Glutamatergic neuron (in vitro differentiated cells): ENCODE data around the gene ITGB5. TPM values are rescaled to one million over a fixed set of nuclear protein-coding genes. Genes with fewer than 3 reads are reported as not detected.

Source experiments
- DNase-seq: peaks from one replicate; pipeline ENCODE4 v3.0.0; 2022
- H3K27ac Mint-ChIP-seq: one replicate; pipeline ENCODE4 v1.8.0; 2020; ENCODE audit warnings: mild to moderate bottlenecking, mixed read lengths, inconsistent platforms; ENCODE audit not compliant: unreplicated experiment
- H3K27me3 Mint-ChIP-seq: one replicate; pipeline ENCODE4 v1.8.0; 2020; ENCODE audit warnings: mild to moderate bottlenecking, moderate library complexity, mixed read lengths, inconsistent platforms; ENCODE audit not compliant: unreplicated experiment
- H3K36me3 Mint-ChIP-seq: one replicate; pipeline ENCODE4 v1.8.0; 2020; ENCODE audit warnings: mild to moderate bottlenecking, mixed read lengths, inconsistent platforms; ENCODE audit not compliant: unreplicated experiment
- H3K4me1 Mint-ChIP-seq: one replicate; pipeline ENCODE4 v1.8.0; 2020; ENCODE audit warnings: mild to moderate bottlenecking, low read depth, mixed read lengths, inconsistent platforms; ENCODE audit not compliant: unreplicated experiment
- H3K4me3 Mint-ChIP-seq: one replicate; pipeline ENCODE4 v1.8.0; 2020; ENCODE audit warnings: mild to moderate bottlenecking, mixed read lengths, inconsistent platforms; ENCODE audit not compliant: unreplicated experiment
- H3K9me3 Mint-ChIP-seq: one replicate; pipeline ENCODE4 v1.8.0; 2020; ENCODE audit warnings: mild to moderate bottlenecking, moderate library complexity, mixed read lengths, inconsistent platforms; ENCODE audit not compliant: unreplicated experiment
- CTCF ChIP-seq: fragments of 200-600 bp; sonication (generic); IDR thresholded peaks from one replicate; pipeline ENCODE4 v1.5.0; 2021; ENCODE audit not compliant: partially characterized antibody, unreplicated experiment
- total RNA-seq: library from RNA; stranded (reverse); fragmentation: NEBNext Ultra II Directional; extraction: Animal tissue kit (Norgen Biotek cat#: 25700); gene quantifications from one replicate; pipeline ENCODE4 v1.2.1, GENCODE V29; 2021; ENCODE audit not compliant: unreplicated experiment

Gene ITGB5
- total RNA-seq, 1 donor from 2014 or later: 12.8 TPM

DNA sequence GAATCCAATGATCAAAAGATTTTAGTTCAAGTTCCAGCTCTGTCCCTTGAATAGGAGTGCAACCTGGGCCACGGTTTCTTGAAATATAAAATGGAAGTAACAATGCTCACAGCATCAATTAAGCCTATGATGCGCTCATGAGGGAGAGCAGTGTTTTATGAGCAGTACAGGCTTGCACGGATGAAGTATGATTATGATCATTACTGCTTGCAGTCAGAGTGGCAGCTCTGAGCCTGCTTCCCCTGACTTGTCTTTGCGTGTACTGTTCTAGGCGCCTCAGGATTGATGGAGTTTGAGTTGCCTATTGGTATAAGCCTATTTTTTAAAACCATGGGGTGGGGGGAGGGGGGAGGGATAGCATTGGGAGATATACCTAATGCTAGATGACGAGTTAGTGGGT lies 37.0 kb downstream of the ITGB5 start:
- Mint-ChIP-seq H3K9me3 (no peaks in the 10 kb centered on the region), H3K27me3 (peaks cover 2% of the 10 kb centered on the region), H3K4me1 (peaks cover 4% of the 10 kb centered on the region), H3K27ac (no peak overlapping the region), H3K36me3 (no peaks in the 10 kb centered on the region), H3K4me3 (no peak overlapping the region)
- no peak for TF ChIP-seq CTCF
- no peak for DNase-seq

DNA sequence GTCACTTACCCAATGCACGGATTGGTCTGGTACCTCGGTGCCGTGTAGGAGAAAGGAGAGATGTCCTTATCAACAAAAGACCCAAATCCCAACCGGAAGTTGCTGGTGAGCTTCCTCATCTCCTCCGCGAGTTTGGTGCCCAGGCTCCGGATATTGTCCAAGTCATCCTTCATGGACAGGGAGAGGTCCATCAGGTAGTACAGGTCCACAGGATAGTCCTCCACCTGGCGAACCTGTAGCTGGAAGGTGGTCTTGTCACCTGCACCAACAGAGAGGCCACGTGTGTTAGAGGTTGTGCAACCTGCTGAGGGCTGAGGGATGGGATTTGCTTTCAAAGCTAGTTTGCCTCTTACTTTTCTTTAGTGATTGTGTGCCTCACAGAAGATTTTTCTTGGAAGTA lies 38.9 kb downstream of the ITGB5 start:
- peaks cover 5% of the 10 kb centered on the region for H3K4me1 Mint-ChIP-seq
- no peak overlapping the region for H3K27ac Mint-ChIP-seq

DNA sequence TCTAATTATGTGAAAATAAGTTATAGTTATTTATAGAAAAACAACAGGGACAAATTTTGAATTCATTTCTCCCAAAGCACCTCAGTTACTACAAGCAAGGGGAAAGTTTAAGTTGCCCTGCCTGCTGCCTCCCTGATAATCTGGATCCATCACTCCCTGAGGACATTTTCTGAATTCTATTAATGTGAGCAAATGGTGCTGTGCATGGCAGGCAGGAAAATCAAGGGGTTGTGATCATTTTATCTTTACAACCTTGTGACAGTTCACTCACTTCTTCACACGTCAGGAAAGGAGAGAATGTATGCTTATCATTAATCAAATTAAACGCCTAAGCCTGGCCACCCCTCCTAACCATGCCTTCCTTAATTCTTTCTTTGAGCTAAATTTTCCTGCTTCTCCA lies 39.3 kb downstream of the ITGB5 start:
- Mint-ChIP-seq H3K27me3 (peaks cover 3% of the 10 kb centered on the region), H3K36me3 (no peaks in the 10 kb centered on the region), H3K9me3 (peaks cover 2% of the 10 kb centered on the region), H3K27ac (no peak overlapping the region), H3K4me3 (no peak overlapping the region), H3K4me1 (peaks cover 9% of the 10 kb centered on the region)
- TF ChIP-seq CTCF: no peak
- no peak for DNase-seq

More for the DNA sequence above, 38.9 kb downstream of the ITGB5 start:
- no peaks in the 10 kb centered on the region for H3K36me3 Mint-ChIP-seq
- TF ChIP-seq CTCF: no peak
- DNase-seq: no peak
- H3K9me3 Mint-ChIP-seq: no peaks in the 10 kb centered on the region
- peaks cover 2% of the 10 kb centered on the region for H3K27me3 Mint-ChIP-seq
- no peak overlapping the region for H3K4me3 Mint-ChIP-seq

- Mint-ChIP-seq H3K27ac (no peak overlapping the region), H3K4me1 (peaks cover 12% of the 10 kb centered on the region), H3K4me3 (no peak overlapping the region), H3K36me3 (no peaks in the 10 kb centered on the region), H3K27me3 (peaks cover 4% of the 10 kb centered on the region), H3K9me3 (peaks cover 5% of the 10 kb centered on the region)
- no peak for TF ChIP-seq CTCF
- DNase-seq: no peak
Observed at GRCh38 chr3:124847051-124847450, 40.1 kb downstream of the ITGB5 start.

DNA sequence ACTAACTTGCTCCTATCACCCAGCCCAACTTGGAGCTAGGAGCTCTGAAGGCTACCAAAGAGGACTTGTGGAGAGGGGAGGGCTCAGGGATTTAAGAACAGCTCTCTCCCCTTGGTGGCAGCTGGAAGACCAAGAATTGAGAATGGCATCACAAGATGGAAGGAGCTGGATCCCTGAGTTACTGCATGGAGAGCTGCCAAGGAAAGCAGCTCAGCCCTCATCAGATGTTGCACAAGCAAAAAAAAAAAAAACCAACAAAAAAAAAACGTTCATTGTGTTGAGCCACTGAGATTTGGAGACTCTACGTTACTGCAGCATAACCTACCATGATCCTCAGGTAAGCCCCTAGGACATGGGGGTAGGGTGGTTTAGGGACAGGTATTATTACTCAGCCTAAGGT lies 41.0 kb downstream of the ITGB5 start:
- no peaks in the 10 kb centered on the region for H3K36me3 Mint-ChIP-seq

More for the DNA sequence above, 41.0 kb downstream of the ITGB5 start:
- Mint-ChIP-seq H3K27ac (no peak overlapping the region), H3K4me3 (no peak overlapping the region), H3K4me1 (peaks cover 14% of the 10 kb centered on the region), H3K27me3 (peaks cover 4% of the 10 kb centered on the region), H3K9me3 (peaks cover 5% of the 10 kb centered on the region)
- DNase-seq: no peak
- no peak for TF ChIP-seq CTCF
